Lung (tissue), 12 donors: ENCODE results near the gene IL36B. TPM values are rescaled to one million over a fixed set of nuclear protein-coding genes. Genes with fewer than 3 reads are reported as not detected.
"Not testable (repeated sequence)": the region's sequence is repeated elsewhere in the genome, so short reads cannot be mapped to it uniquely, and the experiment has no call there.

Experiments used
- ATAC-seq: fragments of 200-7000 bp; cut with Tn5 transposase; one replicate; pipeline ENCODE4 v1.9.1; 2020; ENCODE audit warnings: moderate number of reproducible peaks; ENCODE audit not compliant: insufficient read depth, low FRiP score
- DNase-seq, 3 donors: peaks; one replicate each; pipeline ENCODE4 v3.0.0-alpha.2; 2013 to 2017
- H3K27ac ChIP-seq, 2 donors: one replicate each; pipeline ENCODE4 v1.5.1; 2013; ENCODE audit warnings: mild to moderate bottlenecking in 2 of 2, moderate library complexity in 2 of 2, control low read depth in 1 of 2, inconsistent platforms in 1 of 2, low read depth in 1 of 2, low read length in 1 of 2
- H3K27me3 ChIP-seq, 3 donors: one replicate each; pipeline ENCODE4 v1.5.1; 2013; ENCODE audit warnings: low read length in 2 of 3; ENCODE audit not compliant: control insufficient read depth in 3 of 3, insufficient read depth in 3 of 3
- H3K36me3 ChIP-seq, 4 donors: one replicate each; pipeline ENCODE4 v1.5.1; 2013; ENCODE audit warnings: low read length in 4 of 4, mild to moderate bottlenecking in 1 of 4, moderate library complexity in 1 of 4; ENCODE audit not compliant: control insufficient read depth in 4 of 4, insufficient read depth in 4 of 4
- H3K4me1 ChIP-seq, 5 donors: one replicate each; pipeline ENCODE4 v1.5.1; 2013; ENCODE audit warnings: low read length in 5 of 5, mild to moderate bottlenecking in 2 of 5, moderate library complexity in 1 of 5; ENCODE audit not compliant: control insufficient read depth in 5 of 5, insufficient read depth in 5 of 5
- H3K4me3 ChIP-seq: one replicate; pipeline ENCODE4 v1.5.1; 2013; ENCODE audit warnings: mild to moderate bottlenecking, control low read depth, moderate library complexity
- H3K9ac ChIP-seq, 2 donors: one replicate each; pipeline ENCODE4 v1.5.1; 2013; ENCODE audit warnings: low read length in 2 of 2, control low read depth in 1 of 2; ENCODE audit not compliant: insufficient read depth in 1 of 2
- H3K9me3 ChIP-seq, 4 donors: one replicate each; pipeline ENCODE4 v1.5.1; 2013; ENCODE audit warnings: low read length in 3 of 4, mild to moderate bottlenecking in 1 of 4, moderate library complexity in 1 of 4; ENCODE audit not compliant: control insufficient read depth in 4 of 4, insufficient read depth in 3 of 4
- WGBS, 2 donors: extraction: QIAGEN DNeasy Blood & Tissue Kit; methylation state at CpG; one replicate each; pipeline ENCODE4 v1.1.7; 2013; 5-methylcytosine and 5-hydroxymethylcytosine counted together
- polyA plus RNA-seq, 2 donors: library from polyadenylated mRNA; stranded (reverse); fragments of 200-250 nt; gene quantifications; one replicate each; pipeline ENCODE4 v1.2.1, GENCODE V29; 2013
- total RNA-seq, 2 donors: library from RNA; depleted of rRNA in 1 of 2; stranded (reverse); fragments of >200 nt in 1 of 2; gene quantifications; one replicate each; pipeline ENCODE4 v1.2.1, GENCODE V29; 2014 to 2021
- TF ChIP-seq, protein P1 (sequence below): IDR thresholded peaks from 2 replicates; pipeline ENCODE4 v1.5.1; 2012; ENCODE audit warnings: mild to moderate bottlenecking; ENCODE audit errors: control extremely low read depth, extremely low read depth
- donor health status: control.
- donor health status: control.
- donor health status: Bipolar disorder and iron deficiency.
- donor health status: healthy.
- donor health status: DM: yes; HTN: yes; CAD: no.

The IL36B gene
- total and polyA plus RNA-seq, 4 donors: 0.05 TPM; not detected in 3

DNA sequence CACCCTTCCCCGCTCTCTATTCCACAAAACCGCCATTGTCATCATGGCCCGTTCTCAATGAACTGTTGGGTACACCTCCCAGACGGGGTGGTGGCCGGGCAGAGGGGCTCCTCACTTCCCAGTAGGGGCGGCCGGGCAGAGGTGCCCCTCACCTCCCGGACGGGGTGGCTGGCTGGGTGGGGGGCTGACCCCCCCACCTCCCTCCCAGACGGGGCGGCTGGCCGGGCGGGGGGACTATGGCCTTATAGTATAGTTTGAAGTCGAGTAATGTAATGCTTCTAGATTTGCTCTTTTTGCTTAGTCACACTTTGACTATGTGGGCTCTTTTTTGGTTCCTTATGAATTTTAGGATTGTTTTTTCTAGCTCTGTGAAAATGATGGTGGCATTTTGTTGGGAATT lies 43.6 kb upstream of the IL36B start:
- H3K27ac ChIP-seq, H3K27me3 ChIP-seq, H3K36me3 ChIP-seq, H3K4me1 ChIP-seq, H3K9me3 ChIP-seq, H3K4me3 ChIP-seq, ATAC-seq, H3K9ac ChIP-seq, DNase-seq: not testable (repeated sequence)
- WGBS, 2 donors: 89 to 99% methylated on average over 8 to 14 of the region's 14 CpGs

DNA sequence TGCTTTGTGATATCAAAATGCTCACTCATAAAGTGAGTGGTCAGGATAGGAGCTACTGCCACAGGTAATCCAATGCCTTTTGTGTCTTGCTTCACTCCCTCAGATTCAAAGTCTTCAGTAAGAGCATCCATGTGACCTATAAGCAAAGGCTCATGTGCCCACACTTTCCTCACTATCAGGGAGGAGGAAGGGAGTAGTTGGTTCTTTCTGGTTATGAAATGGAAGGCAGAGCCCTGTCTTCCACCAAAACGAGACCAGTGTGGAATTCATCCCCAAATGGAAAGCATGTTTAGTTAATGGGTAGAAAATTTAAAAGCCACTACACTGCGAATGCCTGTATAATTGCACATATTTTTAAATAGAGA lies 40.9 kb upstream of the IL36B start:
- Histone ChIP-seq H3K27me3 (no peaks in the 10 kb centered on the region), H3K36me3 (no peaks in the 10 kb centered on the region), H3K27ac (no peak overlapping the region), H3K9me3 (no peaks in the 10 kb centered on the region), H3K4me1 (peaks cover 0 to 2% (median 0%) of the 10 kb centered on the region in 5 donors), H3K9ac (no peak overlapping the region), H3K4me3 (no peak overlapping the region)
- TF ChIP-seq, protein P1, sequence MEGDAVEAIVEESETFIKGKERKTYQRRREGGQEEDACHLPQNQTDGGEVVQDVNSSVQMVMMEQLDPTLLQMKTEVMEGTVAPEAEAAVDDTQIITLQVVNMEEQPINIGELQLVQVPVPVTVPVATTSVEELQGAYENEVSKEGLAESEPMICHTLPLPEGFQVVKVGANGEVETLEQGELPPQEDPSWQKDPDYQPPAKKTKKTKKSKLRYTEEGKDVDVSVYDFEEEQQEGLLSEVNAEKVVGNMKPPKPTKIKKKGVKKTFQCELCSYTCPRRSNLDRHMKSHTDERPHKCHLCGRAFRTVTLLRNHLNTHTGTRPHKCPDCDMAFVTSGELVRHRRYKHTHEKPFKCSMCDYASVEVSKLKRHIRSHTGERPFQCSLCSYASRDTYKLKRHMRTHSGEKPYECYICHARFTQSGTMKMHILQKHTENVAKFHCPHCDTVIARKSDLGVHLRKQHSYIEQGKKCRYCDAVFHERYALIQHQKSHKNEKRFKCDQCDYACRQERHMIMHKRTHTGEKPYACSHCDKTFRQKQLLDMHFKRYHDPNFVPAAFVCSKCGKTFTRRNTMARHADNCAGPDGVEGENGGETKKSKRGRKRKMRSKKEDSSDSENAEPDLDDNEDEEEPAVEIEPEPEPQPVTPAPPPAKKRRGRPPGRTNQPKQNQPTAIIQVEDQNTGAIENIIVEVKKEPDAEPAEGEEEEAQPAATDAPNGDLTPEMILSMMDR: no peak
- no peak for DNase-seq
- WGBS, 2 donors: 58 to 64% methylated on average over 2 of the region's 2 CpGs
- no peak for ATAC-seq

- ATAC-seq (no peak), DNase-seq (no peak)
- TF ChIP-seq, protein P1: no peak
- WGBS, 2 donors: 87 to 88% methylated on average over 5 of the region's 5 CpGs
- no peak overlapping the region for H3K4me3 ChIP-seq
- H3K36me3 ChIP-seq: no peaks in the 10 kb centered on the region
- peaks cover 0 to 2% (median 0%) of the 10 kb centered on the region in 5 donors for H3K4me1 ChIP-seq
- no peaks in the 10 kb centered on the region for H3K27me3 ChIP-seq
- H3K9me3 ChIP-seq: no peaks in the 10 kb centered on the region
- no peak overlapping the region for H3K27ac ChIP-seq
- no peak overlapping the region for H3K9ac ChIP-seq
These were observed 40.4 kb upstream of the IL36B start for GRCh38 chr2:113092864-113093612.

DNA sequence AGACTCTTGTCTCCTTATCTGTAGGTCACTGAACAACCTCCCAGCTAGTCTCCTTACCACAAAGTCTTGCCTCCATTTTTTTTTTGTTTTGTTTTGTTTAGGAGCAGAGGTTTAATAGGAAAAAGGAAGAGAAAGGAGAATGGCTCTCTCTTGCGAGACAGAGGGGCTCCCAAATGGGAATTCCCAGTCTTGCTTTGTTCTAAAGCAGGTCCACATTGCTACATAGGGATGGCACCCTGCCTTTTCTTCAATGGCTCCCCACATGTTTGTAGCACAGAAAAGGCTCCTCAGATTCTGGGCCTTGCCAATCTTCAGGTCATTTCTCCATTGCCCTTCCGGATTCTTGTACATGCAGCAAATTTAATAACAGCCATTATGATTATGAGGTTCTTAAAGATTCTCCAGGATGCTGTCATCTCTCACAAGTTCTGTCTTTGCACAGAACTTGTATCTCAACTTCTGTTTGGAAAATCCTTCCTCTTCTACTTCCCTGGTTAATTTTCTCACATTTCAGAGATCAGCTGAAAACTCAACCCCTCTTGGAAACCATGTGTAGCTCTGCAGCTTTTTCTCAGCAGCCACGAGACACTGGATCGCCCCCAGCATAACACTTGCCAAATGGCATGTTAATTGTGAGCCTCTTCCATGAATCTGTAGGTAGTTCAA lies 38.7 kb upstream of the IL36B start:
- no peaks in the 10 kb centered on the region for H3K27me3 ChIP-seq
- H3K4me1 ChIP-seq: peaks cover 0 to 1% (median 0%) of the 10 kb centered on the region in 5 donors
- H3K9me3 ChIP-seq: no peaks in the 10 kb centered on the region
- TF ChIP-seq, protein P1: no peak
- H3K9ac ChIP-seq: no peak overlapping the region
- 81 to 84% methylated on average over 4 of the region's 4 CpGs for WGBS, 2 donors
- DNase-seq: no peak
- H3K4me3 ChIP-seq: no peak overlapping the region
- no peak overlapping the region for H3K27ac ChIP-seq
- no peak for ATAC-seq
- no peaks in the 10 kb centered on the region for H3K36me3 ChIP-seq
